Hematopoietic multipotent progenitor cell treated with erythropoietin and hydrocortisone succinate and interleukin-3 and kit ligand, for 4 days (in vitro differentiated cells): Measurements from ENCODE around the gene CFAP45.
A peak's percentile ranks its signal among the peaks of the same experiment; 100 is the strongest.

Experiments used
- DNase-seq: peaks from one replicate; pipeline ENCODE4 v3.0.0-alpha.2; 2015

Gene CFAP45

GRCh38 chr1:159873530-159874143, 26.3 kb downstream of the CFAP45 start:
- no peak for DNase-seq

GRCh38 chr1:159872891-159873290, 27.1 kb downstream of the CFAP45 start:
- DNase-seq, result no peak

GRCh38 chr1:159870704-159871103, 29.3 kb downstream of the CFAP45 start:
- no peak for DNase-seq

GRCh38 chr1:159869607-159870006, 30.4 kb downstream of the CFAP45 start:
- DNase-seq, result peak; percentile 65

GRCh38 chr1:159869173-159869572, 30.8 kb downstream of the CFAP45 start:
- peak; percentile 69 for DNase-seq

GRCh38 chr1:159868766-159869165, 31.2 kb downstream of the CFAP45 start:
- DNase-seq, result peak; percentile 26

- DNase-seq, result no peak
Observed at GRCh38 chr1:159867664-159868026, 32.3 kb downstream of the CFAP45 start.

GRCh38 chr1:159866905-159867663, 32.9 kb downstream of the CFAP45 start:
- no peak for DNase-seq

- DNase-seq, result no peak
Observed at GRCh38 chr1:159866066-159866465, 33.9 kb downstream of the CFAP45 start.

GRCh38 chr1:159864262-159864661, 35.7 kb downstream of the CFAP45 start:
- no peak for DNase-seq

- DNase-seq, result no peak
Observed at GRCh38 chr1:159862557-159862956, 37.4 kb downstream of the CFAP45 start, which contains the start of gene VSIG8. Gene VSIG8 (minus strand): TSS chr1:159862657. CDS start chr1:159862521, 136 bp downstream.

GRCh38 chr1:159862031-159862430, 37.9 kb downstream of the CFAP45 start:
- DNase-seq, result no peak

- no peak for DNase-seq
Observed at GRCh38 chr1:159861218-159861617, 38.7 kb downstream of the CFAP45 start.

- no peak for DNase-seq
Observed at GRCh38 chr1:159860456-159860855, 39.5 kb downstream of the CFAP45 start.

GRCh38 chr1:159859767-159860322, 40.1 kb downstream of the CFAP45 start:
- no peak for DNase-seq

GRCh38 chr1:159857889-159858288, 42.1 kb downstream of the CFAP45 start:
- DNase-seq, result no peak

- no peak for DNase-seq
Observed at GRCh38 chr1:159856576-159856975, 43.4 kb downstream of the CFAP45 start.

GRCh38 chr1:159855709-159856108, 44.3 kb downstream of the CFAP45 start:
- no peak for DNase-seq

GRCh38 chr1:159854693-159855192, 45.2 kb downstream of the CFAP45 start:
- DNase-seq, result peak; percentile 92

GRCh38 chr1:159854116-159854692, 45.8 kb downstream of the CFAP45 start:
- peak; percentile 61 for DNase-seq

GRCh38 chr1:159853417-159854115, 46.4 kb downstream of the CFAP45 start:
- no peak for DNase-seq

GRCh38 chr1:159851407-159851806, 48.6 kb downstream of the CFAP45 start:
- peak; percentile 56 for DNase-seq
